ENCODE data around the gene SAT2. TPM values are rescaled to one million over a fixed set of nuclear protein-coding genes. Genes with fewer than 3 reads are reported as not detected.

The SAT2 gene
- total and polyA plus RNA-seq, 2 of the 13 experiments (the other 11 are each of a cell fraction or from before 2014, with no cell fraction given), result 37.6 to 93.7 TPM

DNA sequence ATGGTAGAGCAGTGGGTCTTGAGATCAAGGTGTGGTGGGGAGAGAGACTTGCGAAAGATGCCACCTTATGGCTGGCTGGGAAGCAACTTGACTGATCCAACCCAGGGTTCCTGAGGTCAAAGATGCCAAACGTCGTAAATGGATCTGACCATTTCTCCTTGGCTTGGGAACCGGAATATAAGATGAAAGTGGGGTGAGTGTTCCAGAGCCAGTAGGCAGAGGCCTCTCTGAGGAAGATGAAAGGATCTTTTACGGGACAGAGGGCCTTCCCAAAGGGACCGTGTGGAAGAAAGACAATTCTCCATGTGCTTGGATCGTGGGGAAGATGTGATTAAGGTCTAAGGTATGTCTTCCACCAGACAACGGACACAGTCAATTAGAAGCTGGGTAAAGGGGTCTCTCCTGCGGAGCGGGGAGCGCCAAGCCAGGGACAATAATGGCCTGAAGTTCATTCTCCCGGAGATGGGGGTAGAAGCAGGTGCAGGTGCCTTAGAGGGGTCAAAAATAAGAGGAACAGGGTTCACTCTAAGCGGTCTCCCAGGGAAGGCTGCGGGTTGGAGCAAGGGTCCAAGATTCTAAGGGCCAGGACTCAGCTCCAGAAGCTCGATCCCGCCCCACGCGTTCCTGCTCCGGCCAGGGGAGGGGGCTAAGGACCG, 13.7 kb downstream of the SAT2 start (continued):
- TF ChIP-seq, protein P1, sequence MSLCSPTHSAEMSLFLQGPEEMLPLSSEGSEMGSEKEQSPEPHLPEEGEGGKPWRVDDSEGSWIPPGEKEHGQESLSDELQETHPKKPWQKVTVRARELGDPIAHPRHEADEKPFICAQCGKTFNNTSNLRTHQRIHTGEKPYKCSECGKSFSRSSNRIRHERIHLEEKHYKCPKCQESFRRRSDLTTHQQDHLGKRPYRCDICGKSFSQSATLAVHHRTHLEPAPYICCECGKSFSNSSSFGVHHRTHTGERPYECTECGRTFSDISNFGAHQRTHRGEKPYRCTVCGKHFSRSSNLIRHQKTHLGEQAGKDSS (CRISPR knock-in tag; IDR thresholded peaks at IDR 0.05; ENCODE audit: borderline replicate concordance, low read depth), result no peak
- TF ChIP-seq ZNF510 (CRISPR knock-in tag; IDR thresholded peaks at IDR 0.05; ENCODE audit: low read depth) (no peak), RFXANK (CRISPR knock-in tag; IDR thresholded peaks at IDR 0.05) (no peak), ZNF598 (CRISPR knock-in tag; IDR thresholded peaks at IDR 0.05; ENCODE audit: borderline replicate concordance) (no peak), SNAI1 (CRISPR knock-in tag; IDR thresholded peaks at IDR 0.05; ENCODE audit: borderline replicate concordance) (no peak), MAZ (IDR thresholded peaks at IDR 0.05; ENCODE audit: borderline replicate concordance, low read depth, low read length) (no peak), MAZ (CRISPR knock-in tag; IDR thresholded peaks at IDR 0.05; ENCODE audit: low read depth) (0 out of 2 replicates have a peak, but pooled peaks have one; percentile 13), ZBTB3 (CRISPR knock-in tag; IDR thresholded peaks at IDR 0.05; ENCODE audit: borderline replicate concordance, low read depth) (no peak), ZBTB42 (CRISPR knock-in tag; IDR thresholded peaks at IDR 0.05) (no peak), ZFP36L1 (CRISPR knock-in tag; IDR thresholded peaks at IDR 0.05) (no peak), EED (CRISPR knock-in tag; IDR thresholded peaks at IDR 0.05) (no peak), ZNF12 (CRISPR knock-in tag; IDR thresholded peaks at IDR 0.05) (no peak), KAT2B (IDR thresholded peaks at IDR 0.05; ENCODE audit: borderline replicate concordance, low read depth, low read length) (no peak), ZNF550 (CRISPR knock-in tag; IDR thresholded peaks at IDR 0.05; ENCODE audit: borderline replicate concordance) (no peak), KDM2A (CRISPR knock-in tag; IDR thresholded peaks at IDR 0.05; ENCODE audit: borderline replicate concordance, low read depth) (0 out of 2 replicates have a peak, but pooled peaks have one; percentile 8), ZNF446 (CRISPR knock-in tag; IDR thresholded peaks at IDR 0.05) (no peak), GLI4 (CRISPR knock-in tag; IDR thresholded peaks at IDR 0.05; ENCODE audit: borderline replicate concordance) (no peak), SALL1 (CRISPR knock-in tag; IDR thresholded peaks at IDR 0.05) (peak; percentile 11; the same call in 1 of the 2 replicates), SYNCRIP (IDR thresholded peaks at IDR 0.05; ENCODE audit: insufficient read depth, low read depth, low read length) (no peak), JDP2 (CRISPR knock-in tag; IDR thresholded peaks at IDR 0.05; ENCODE audit: borderline replicate concordance) (no peak)
- TF ChIP-seq, protein P2, sequence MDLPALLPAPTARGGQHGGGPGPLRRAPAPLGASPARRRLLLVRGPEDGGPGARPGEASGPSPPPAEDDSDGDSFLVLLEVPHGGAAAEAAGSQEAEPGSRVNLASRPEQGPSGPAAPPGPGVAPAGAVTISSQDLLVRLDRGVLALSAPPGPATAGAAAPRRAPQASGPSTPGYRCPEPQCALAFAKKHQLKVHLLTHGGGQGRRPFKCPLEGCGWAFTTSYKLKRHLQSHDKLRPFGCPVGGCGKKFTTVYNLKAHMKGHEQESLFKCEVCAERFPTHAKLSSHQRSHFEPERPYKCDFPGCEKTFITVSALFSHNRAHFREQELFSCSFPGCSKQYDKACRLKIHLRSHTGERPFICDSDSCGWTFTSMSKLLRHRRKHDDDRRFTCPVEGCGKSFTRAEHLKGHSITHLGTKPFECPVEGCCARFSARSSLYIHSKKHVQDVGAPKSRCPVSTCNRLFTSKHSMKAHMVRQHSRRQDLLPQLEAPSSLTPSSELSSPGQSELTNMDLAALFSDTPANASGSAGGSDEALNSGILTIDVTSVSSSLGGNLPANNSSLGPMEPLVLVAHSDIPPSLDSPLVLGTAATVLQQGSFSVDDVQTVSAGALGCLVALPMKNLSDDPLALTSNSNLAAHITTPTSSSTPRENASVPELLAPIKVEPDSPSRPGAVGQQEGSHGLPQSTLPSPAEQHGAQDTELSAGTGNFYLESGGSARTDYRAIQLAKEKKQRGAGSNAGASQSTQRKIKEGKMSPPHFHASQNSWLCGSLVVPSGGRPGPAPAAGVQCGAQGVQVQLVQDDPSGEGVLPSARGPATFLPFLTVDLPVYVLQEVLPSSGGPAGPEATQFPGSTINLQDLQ (CRISPR knock-in tag; IDR thresholded peaks at IDR 0.05), result 0 out of 2 replicates have a peak, but pooled peaks have one; percentile 23
- TF ChIP-seq, protein P3, sequence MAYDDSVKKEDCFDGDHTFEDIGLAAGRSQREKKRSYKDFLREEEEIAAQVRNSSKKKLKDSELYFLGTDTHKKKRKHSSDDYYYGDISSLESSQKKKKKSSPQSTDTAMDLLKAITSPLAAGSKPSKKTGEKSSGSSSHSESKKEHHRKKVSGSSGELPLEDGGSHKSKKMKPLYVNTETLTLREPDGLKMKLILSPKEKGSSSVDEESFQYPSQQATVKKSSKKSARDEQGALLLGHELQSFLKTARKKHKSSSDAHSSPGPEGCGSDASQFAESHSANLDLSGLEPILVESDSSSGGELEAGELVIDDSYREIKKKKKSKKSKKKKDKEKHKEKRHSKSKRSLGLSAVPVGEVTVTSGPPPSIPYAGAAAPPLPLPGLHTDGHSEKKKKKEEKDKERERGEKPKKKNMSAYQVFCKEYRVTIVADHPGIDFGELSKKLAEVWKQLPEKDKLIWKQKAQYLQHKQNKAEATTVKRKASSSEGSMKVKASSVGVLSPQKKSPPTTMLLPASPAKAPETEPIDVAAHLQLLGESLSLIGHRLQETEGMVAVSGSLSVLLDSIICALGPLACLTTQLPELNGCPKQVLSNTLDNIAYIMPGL (CRISPR knock-in tag; IDR thresholded peaks at IDR 0.05; ENCODE audit: borderline replicate concordance in 1 of 2, low read depth in 1 of 2), result 0 out of 4 replicates have a peak, but pooled peaks have one; percentile 16 to 51
- TF ChIP-seq, protein P4, sequence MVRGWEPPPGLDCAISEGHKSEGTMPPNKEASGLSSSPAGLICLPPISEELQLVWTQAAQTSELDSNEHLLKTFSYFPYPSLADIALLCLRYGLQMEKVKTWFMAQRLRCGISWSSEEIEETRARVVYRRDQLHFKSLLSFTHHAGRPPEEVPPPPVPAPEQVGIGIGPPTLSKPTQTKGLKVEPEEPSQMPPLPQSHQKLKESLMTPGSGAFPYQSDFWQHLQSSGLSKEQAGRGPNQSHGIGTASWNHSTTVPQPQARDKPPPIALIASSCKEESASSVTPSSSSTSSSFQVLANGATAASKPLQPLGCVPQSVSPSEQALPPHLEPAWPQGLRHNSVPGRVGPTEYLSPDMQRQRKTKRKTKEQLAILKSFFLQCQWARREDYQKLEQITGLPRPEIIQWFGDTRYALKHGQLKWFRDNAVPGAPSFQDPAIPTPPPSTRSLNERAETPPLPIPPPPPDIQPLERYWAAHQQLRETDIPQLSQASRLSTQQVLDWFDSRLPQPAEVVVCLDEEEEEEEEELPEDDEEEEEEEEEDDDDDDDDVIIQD (CRISPR knock-in tag; IDR thresholded peaks at IDR 0.05; ENCODE audit: low read depth), result no peak

Data from HepG2 (cell line).